ENCODE measurements around the gene SMAD7.

- TF ChIP-seq CTCF (IDR thresholded peaks at IDR 0.05) (no peak), ELK1 (IDR thresholded peaks at IDR 0.05; ENCODE audit: low read depth, low read length) (no peak), MAX (IDR thresholded peaks at IDR 0.05) (no peak), PHF8 (IDR thresholded peaks at IDR 0.05; ENCODE audit: borderline replicate concordance, low read depth) (no peak), MYC (IDR thresholded peaks at IDR 0.05; ENCODE audit: borderline replicate concordance, low read length) (no peak), SMC3 (IDR thresholded peaks at IDR 0.05) (no peak), MAFK (IDR thresholded peaks at IDR 0.05; ENCODE audit: partially characterized antibody) (no peak), POLR2A (IDR thresholded peaks at IDR 0.05; ENCODE audit: low read length) (no peak), CEBPB (IDR thresholded peaks at IDR 0.05) (no peak), USF2 (IDR thresholded peaks at IDR 0.05) (no peak)
These were observed 42.2 kb upstream of the SMAD7 start for GRCh38 chr18:48992791-48993555.

All from A549 (cell line).